Liver (tissue), 3 donors: ENCODE data around the gene PLXNA2.

ENCODE experiments used
- CTCF ChIP-seq: fragments of 150-350 bp; IDR thresholded peaks from 2 replicates; pipeline ENCODE4 v1.5.1; 2017; ENCODE audit warnings: improper control_type of control experiment, low read depth, low read length; ENCODE audit not compliant: missing input control
- GABPA ChIP-seq, 2 donors: IDR thresholded peaks in 1 of 2; conservative IDR thresholded peaks in 1 of 2; 2 replicates each; pipeline ENCODE4 v1.6.1; 2016; ENCODE audit warnings: antibody characterized with exemption in 2 of 2, mild to moderate bottlenecking in 1 of 2, moderate library complexity in 1 of 2
- HNF4A ChIP-seq, 2 donors: conservative IDR thresholded peaks; 2 replicates each; pipeline ENCODE4 v1.6.1; 2016; ENCODE audit warnings: antibody characterized with exemption in 2 of 2, mild to moderate bottlenecking in 2 of 2
- MAX ChIP-seq: IDR thresholded peaks from 2 replicates; pipeline ENCODE4 v1.6.1; 2016; ENCODE audit warnings: antibody characterized with exemption
- NR2F2 ChIP-seq: IDR thresholded peaks from 2 replicates; pipeline ENCODE4 v1.6.1; 2016; ENCODE audit warnings: antibody characterized with exemption
- RAD21 ChIP-seq, 2 donors: IDR thresholded peaks; 2 replicates each; pipeline ENCODE4 v1.6.1; 2016; ENCODE audit warnings: antibody characterized with exemption in 2 of 2, mild to moderate bottlenecking in 2 of 2
- RXRA ChIP-seq, 2 donors: IDR thresholded peaks; 2 replicates each; pipeline ENCODE4 v1.6.1; 2017 to 2018; ENCODE audit warnings: antibody characterized with exemption in 2 of 2, mild to moderate bottlenecking in 1 of 2
- SP1 ChIP-seq: IDR thresholded peaks from 2 replicates; pipeline ENCODE4 v1.6.1; 2018; ENCODE audit warnings: antibody characterized with exemption, mild to moderate bottlenecking
- YY1 ChIP-seq: IDR thresholded peaks from 2 replicates; pipeline ENCODE4 v1.6.1; 2016; ENCODE audit warnings: antibody characterized with exemption, mild to moderate bottlenecking
- ZBTB33 ChIP-seq: IDR thresholded peaks from 2 replicates; pipeline ENCODE4 v1.6.1; 2016; ENCODE audit warnings: antibody characterized with exemption
- donor health status: healthy.
- donor health status: healthy.

GRCh38 chr1:208047975-208048374 lies 196.2 kb downstream of the PLXNA2 start:
- TF ChIP-seq CTCF (no peak), SP1 (no peak), YY1 (no peak), GABPA (IDR thresholded peaks at IDR 0.05 in 1 of 2, conservative IDR thresholded peaks at IDR 0.05 in 1 of 2) (no peak), HNF4A (conservative IDR thresholded peaks at IDR 0.05) (no peak), MAX (no peak), RAD21 (IDR thresholded peaks at IDR 0.05) (no peak), RXRA (IDR thresholded peaks at IDR 0.05) (no peak), NR2F2 (no peak), ZBTB33 (no peak)
